HG03558 (cell line): ENCODE data around the gene TLX2.

ENCODE experiments used
- ATAC-seq: cut with Tn5 transposase; IDR thresholded peaks from one replicate; pipeline ENCODE4 v1.9.1; 2021; ENCODE audit warnings: moderate number of reproducible peaks; ENCODE audit not compliant: unreplicated experiment; ENCODE audit errors: extremely low read depth

TLX2 gene

GRCh38 chr2:74510272-74510671 is 4.0 kb upstream of the TLX2 start:
- no peak for ATAC-seq

DNA sequence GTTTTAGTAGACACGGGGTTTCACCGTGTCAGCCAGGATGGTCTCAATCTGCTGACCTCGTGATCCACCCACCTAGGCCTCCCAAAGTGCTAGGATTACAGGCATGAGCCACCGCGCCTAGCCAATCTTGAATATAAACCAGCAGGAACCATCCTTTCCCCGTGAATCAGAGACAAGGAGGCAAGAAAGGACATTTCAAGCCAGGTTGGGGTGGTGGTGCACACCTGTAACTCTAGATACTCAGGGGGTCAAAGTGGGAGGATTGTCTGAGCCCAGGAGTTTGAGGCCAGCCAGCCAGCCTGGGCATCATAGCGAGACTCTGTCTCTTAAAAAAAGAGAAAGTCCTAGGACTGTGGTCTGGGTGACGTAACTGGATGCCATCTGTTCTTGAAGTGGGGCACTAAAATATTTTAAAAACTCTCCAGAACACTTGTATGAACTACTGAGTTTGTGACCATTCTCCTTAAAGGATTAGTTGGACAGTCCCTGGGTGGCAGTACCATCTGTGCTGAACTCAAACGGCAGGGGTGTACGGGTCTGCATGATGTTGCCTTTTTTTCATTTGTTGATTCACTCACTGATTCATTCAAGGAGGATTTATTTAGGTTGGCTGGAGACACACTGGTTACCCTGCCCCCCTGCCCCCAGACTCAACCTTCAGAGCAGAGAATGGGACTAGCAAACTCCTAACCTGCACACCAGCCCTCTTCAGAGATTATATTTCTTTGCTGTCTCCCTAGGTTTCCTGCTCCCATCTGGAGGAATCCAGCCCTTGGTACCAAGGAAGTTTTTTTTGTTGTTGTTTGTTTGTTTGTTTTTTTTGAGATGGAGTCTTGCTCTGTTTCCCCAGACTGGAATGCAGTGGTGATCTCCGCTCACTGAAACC is 2.9 kb upstream of the TLX2 start:
- ATAC-seq, result no peak

- no peak for ATAC-seq
Measured at GRCh38 chr2:74512744-74513604, 1.3 kb upstream of the TLX2 start.

DNA sequence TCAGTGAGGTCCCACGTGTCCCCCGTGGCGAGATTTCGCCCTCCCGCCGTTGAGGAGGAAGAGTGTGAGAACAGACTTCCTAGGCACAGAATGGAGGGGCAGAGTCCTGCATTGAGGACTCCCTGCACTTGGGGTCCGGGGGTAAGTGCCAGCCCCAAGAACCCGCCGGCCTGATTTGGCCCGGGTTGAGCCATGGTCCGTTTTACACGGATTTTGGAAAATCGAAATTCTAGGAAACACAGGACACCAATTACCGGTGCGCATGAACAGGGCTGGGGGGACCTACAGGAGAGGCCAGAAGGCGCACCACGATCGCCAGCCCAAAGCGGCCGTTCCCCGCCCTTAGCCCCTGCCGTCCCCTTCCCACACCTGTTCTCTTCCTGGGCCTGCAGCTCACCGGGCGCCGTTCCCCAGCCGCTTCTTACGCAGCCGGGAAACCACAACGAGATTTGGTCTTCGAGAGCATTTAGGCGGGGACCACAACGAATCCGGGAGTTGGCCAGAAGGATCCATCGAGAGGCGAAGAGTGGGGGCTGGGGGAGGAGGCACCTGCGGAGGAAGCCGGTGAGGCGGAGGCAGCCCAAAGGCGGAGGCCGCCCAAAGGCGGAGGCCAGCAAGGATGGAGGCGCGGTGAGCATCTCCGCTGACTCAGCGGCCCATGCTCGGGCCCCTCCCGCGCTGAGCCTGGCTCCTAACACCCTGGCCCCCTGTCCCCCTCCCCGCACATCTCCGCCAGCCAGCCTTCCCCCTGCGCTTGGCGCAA is 464 bp upstream of the TLX2 start:
- ATAC-seq, result no peak

DNA sequence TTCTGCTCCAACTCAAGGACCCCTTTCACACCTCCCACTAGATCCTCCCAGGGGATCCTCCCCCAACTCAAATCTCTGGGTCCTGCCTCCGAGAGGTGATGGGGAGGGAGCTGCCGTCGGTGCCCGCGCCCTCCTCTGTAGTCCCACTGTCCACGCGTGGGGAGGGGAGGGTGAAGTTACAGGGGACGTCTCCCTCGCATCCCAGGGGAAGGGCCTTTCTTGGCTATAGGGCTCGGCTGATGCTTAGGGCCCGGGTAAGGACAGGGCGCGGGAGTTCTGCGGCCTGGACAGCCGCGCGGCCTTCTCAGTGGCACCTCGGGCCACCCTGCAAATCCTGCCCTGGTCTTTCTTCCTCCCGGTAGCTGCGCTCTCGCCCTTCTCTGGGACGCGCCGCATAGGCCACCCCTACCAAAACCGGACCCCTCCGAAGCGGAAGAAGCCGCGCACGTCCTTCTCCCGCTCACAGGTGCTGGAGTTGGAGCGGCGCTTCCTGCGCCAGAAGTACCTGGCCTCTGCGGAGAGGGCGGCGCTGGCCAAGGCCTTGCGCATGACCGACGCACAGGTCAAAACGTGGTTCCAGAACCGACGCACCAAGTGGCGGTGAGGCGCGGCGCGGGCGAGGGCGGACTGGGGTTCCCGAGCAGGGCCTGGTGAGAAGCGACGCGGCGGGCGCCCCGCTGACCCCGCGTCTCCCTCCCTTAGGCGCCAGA is 1.2 kb downstream of the TLX2 start:
- no peak for ATAC-seq

DNA sequence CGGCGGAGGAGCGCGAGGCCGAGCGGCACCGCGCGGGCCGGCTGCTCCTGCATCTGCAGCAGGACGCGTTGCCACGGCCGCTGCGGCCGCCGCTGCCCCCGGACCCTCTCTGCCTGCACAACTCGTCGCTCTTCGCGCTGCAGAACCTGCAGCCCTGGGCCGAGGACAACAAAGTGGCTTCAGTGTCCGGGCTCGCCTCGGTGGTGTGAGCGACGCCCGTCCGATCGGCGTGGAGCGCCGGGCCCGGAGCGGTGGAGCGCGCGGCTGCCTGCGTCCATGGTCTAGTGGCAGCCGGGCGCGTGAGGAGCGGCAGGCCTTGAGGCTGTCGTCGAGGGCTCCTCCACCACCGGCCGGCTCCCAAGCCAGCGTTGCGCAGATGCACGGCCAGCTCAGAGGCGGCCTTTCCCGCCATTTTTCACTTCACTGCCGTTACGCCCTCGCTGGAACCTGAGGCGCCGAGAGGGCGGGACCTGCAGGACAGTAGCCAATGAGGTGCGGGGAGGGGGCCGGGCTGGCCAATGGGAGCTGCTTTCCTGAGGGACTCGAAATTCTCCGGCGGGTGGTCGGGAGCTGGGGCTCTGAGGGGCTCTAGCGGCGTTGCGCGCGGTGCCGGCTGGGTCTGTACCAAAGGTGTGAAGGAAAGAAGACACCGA is 1.9 kb downstream of the TLX2 start:
- no peak for ATAC-seq

DNA sequence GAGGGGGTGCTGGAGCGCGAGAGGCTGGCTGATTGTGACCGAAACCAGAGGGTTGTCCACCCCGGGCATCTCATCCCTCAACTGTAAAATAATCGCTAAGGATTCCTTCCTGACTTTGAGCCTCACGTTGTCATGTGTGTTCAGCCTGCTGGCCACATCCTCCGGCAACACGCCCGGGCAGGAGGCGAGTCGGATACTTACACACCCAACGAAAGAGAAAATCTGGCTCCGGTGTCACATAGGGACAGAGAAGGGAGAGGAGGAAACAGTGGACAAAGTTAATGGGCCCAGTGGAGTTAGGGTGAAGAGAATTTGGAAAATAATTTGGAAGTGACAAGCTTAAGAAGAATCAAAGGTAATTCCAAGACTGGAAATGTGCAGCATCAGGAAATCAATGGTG is 2.4 kb downstream of the TLX2 start:
- no peak for ATAC-seq

DNA sequence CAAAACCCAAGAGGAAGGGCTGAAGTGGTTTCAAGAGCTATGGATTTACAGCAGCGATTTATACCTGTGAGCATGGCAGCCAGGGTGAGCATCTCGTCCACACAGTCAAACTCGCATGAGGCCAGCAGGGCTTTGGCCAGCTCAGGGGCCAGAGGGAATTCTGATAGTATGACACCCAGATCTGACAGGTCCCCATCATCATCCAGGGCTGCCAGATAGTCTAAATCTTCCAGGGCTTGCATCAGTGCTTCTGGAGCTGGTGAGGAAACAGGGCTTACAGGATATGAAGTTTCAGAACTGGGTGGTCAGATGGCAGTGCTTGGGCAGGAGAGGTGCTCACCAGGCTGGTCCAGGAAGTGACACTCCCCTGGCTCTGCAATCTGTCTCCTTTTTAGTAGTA is 8.3 kb downstream of the TLX2 start:
- no peak for ATAC-seq

- no peak for ATAC-seq
Measured at GRCh38 chr2:74524005-74524404, 9.8 kb downstream of the TLX2 start.

DNA sequence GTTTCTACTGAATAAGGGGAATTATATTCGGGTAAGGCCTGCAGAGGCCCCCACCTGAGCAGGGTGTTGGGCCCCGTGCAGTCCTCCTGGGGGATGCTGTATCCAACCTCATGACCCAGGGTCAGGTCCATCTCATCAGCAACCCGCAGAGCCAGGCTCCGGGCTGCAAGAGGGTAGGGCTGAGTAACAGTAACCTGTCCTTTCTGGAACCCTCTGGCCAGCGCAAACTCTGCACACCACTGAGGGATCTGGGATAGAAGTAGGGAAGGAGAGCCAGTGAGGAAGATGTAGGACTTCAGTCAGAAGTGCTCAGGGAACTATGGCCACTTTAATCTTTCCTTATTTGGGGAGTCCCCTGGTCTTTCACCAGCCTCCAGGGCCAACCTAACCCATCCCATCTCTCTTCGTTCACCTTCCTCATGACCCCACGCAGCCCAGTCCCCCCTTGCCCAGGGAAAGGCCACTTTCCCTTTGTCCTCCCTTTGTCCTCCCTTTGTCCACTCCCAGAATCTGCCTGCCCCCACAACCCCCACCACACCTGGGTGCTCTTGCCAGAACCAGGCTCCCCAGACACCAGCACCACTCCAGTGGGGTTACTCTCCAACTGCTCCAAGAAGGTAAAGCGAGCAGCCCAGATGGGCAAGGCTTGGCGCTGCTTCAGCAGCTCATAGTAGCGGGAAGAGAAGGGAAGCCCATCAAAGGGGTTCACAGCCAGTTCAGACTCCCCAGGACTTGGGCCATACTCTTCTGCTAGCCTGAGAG is 10.9 kb downstream of the TLX2 start:
- no peak for ATAC-seq

GRCh38 chr2:74525717-74526648 is 11.7 kb downstream of the TLX2 start, which contains the start of gene DQX1:
DQX1 (minus strand) TSS chr2:74526231; CDS start chr2:74525729, 502 bp downstream.
- no peak for ATAC-seq

GRCh38 chr2:74526649-74527230 is 12.5 kb downstream of the TLX2 start:
- no peak for ATAC-seq

GRCh38 chr2:74527741-74528140 is 13.5 kb downstream of the TLX2 start:
- no peak for ATAC-seq

- no peak for ATAC-seq
Measured at GRCh38 chr2:74528600-74529356, 14.5 kb downstream of the TLX2 start.

- peak; percentile 56 for ATAC-seq
Measured at GRCh38 chr2:74529357-74530238, 15.3 kb downstream of the TLX2 start, which contains the start of the genes AUP1 and HTRA2. AUP1 (minus strand) TSS chr2:74529706; CDS start chr2:74529629, 77 bp downstream. HTRA2 (plus strand) TSS chr2:74529933; CDS start chr2:74530007, 74 bp downstream.
